Sigmoid colon (tissue), 7 donors: ENCODE measurements around the gene COPZ2. TPM values are rescaled to one million over a fixed set of nuclear protein-coding genes. Genes with fewer than 3 reads are reported as not detected.

ENCODE experiments used
- DNase-seq: peaks from one replicate; pipeline ENCODE4 v3.0.0-alpha.2; 2019
- H3K27ac ChIP-seq, 4 donors: fragments of 200-600 bp; sonication (generic); one replicate each; pipeline ENCODE4 v1.5.1; 2016 to 2019; ENCODE audit warnings: mild to moderate bottlenecking in 1 of 4
- H3K27me3 ChIP-seq, 3 donors: fragments of 200-600 bp; sonication (generic); one replicate each; pipeline ENCODE4 v1.5.1; 2019; ENCODE audit warnings: mild to moderate bottlenecking in 1 of 3
- H3K36me3 ChIP-seq, 4 donors: fragments of 200-600 bp; sonication (generic); one replicate each; pipeline ENCODE4 v1.5.1; 2016 to 2019
- H3K4me1 ChIP-seq, 4 donors: fragments of 200-600 bp; sonication (generic); one replicate each; pipeline ENCODE4 v1.5.1; 2017 to 2019
- H3K4me3 ChIP-seq, 4 donors: fragments of 200-600 bp; sonication (generic); one replicate each; pipeline ENCODE4 v1.5.1; 2017 to 2019; ENCODE audit warnings: mild to moderate bottlenecking in 2 of 4, moderate library complexity in 1 of 4
- H3K9me3 ChIP-seq, 4 donors: fragments of 200-600 bp in 3 of 4; sonication (generic) in 3 of 4; one replicate each; pipeline versions ENCODE4 v1.5.1 to v1.6.1; 2013 to 2019
- EP300 ChIP-seq, 4 donors: sonication (generic); formaldehyde crosslinking; IDR thresholded peaks; one replicate each; pipeline ENCODE4 v1.6.1; 2017; ENCODE audit warnings: antibody characterized with exemption in 4 of 4
- POLR2A ChIP-seq, 2 donors: fragments of 450-650 bp; IDR thresholded peaks; one replicate each; pipeline ENCODE4 v1.6.1; 2016; ENCODE audit warnings: antibody characterized with exemption in 2 of 2, mild to moderate bottlenecking in 2 of 2, moderate library complexity in 2 of 2
- POLR2AphosphoS5 ChIP-seq, 4 donors: sonication (generic); formaldehyde crosslinking; IDR thresholded peaks; one replicate each; pipeline ENCODE4 v1.6.1; 2017; ENCODE audit warnings: antibody characterized with exemption in 4 of 4
- WGBS, 2 donors: extraction: QIAGEN DNeasy Blood & Tissue Kit; methylation state at CpG; one replicate each; pipeline ENCODE4 v1.1.7; 2013; 5-methylcytosine and 5-hydroxymethylcytosine counted together
- intact Hi-C: fragments of 100-400 bp; cut with DNase I; formaldehyde crosslinking; loops from one replicate; pipeline ENCODE4 v1.15.1; 2023
- polyA plus RNA-seq, 3 donors: library from polyadenylated mRNA; stranded (reverse); fragments of 200-250 nt; gene quantifications; one replicate each; pipeline ENCODE4 v1.2.3, GENCODE V29; 2013
- total RNA-seq, 4 donors: library from RNA; depleted of rRNA; stranded (reverse); fragments of >200 nt; gene quantifications; one replicate each; pipeline ENCODE4 v1.1.0, GENCODE V29; 2016
- TF ChIP-seq, protein P1 (sequence below), 4 experiments: fragments of 450-650 bp in 3 of 4; fragments of 200-600 bp in 1 of 4; IDR thresholded peaks; one replicate each; pipeline ENCODE4 v1.5.1; 2016 to 2019; ENCODE audit warnings: antibody characterized with exemption in 4 of 4, mild to moderate bottlenecking in 3 of 4, moderate library complexity in 2 of 4
- donor health status: healthy with polysubstance abuse.
- donor health status: Bipolar disorder and iron deficiency.
- donor health status: healthy.

The COPZ2 gene
- total and polyA plus RNA-seq, 7 donors: 5.5 to 64.0 (median 52.3) TPM

DNA sequence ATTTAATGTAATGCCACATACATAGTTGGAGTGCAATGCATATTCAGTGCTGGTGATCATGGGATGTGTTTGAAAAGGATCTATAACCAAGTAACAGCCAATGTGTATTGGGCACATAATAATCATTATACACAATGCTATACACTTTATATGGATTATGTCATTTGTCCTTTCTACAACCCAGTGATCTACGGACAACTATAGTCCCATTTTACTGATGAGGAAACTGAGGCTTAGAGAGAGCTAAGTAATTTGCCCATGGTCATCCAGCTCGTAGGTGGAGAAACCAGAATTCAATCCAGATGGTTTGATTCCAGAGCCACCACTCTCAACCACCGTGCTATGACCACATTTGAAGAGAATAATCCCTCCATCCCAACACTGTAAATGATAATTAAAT is 27.4 kb downstream of the COPZ2 start:
- DNase-seq: no peak
- H3K27me3 ChIP-seq: peaks cover 4 to 72% (median 22%) of the 10 kb centered on the region in 3 donors
- H3K36me3 ChIP-seq: no peaks in the 10 kb centered on the region
- peaks cover 0 to 12% (median 11%) of the 10 kb centered on the region in 4 donors for H3K4me1 ChIP-seq
- intact Hi-C loops: no loop called here
- H3K27ac ChIP-seq: no peak overlapping the region
- H3K9me3 ChIP-seq: no peaks in the 10 kb centered on the region
- 82 to 88% methylated on average over 3 of the region's 3 CpGs for WGBS, 2 donors
- TF ChIP-seq, protein P1, sequence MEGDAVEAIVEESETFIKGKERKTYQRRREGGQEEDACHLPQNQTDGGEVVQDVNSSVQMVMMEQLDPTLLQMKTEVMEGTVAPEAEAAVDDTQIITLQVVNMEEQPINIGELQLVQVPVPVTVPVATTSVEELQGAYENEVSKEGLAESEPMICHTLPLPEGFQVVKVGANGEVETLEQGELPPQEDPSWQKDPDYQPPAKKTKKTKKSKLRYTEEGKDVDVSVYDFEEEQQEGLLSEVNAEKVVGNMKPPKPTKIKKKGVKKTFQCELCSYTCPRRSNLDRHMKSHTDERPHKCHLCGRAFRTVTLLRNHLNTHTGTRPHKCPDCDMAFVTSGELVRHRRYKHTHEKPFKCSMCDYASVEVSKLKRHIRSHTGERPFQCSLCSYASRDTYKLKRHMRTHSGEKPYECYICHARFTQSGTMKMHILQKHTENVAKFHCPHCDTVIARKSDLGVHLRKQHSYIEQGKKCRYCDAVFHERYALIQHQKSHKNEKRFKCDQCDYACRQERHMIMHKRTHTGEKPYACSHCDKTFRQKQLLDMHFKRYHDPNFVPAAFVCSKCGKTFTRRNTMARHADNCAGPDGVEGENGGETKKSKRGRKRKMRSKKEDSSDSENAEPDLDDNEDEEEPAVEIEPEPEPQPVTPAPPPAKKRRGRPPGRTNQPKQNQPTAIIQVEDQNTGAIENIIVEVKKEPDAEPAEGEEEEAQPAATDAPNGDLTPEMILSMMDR (IDR thresholded peaks at IDR 0.05): no peak
- TF ChIP-seq EP300 (IDR thresholded peaks at IDR 0.05) (no peak), POLR2AphosphoS5 (IDR thresholded peaks at IDR 0.05) (no peak), POLR2A (IDR thresholded peaks at IDR 0.05) (no peak)
- no peak overlapping the region for H3K4me3 ChIP-seq

DNA sequence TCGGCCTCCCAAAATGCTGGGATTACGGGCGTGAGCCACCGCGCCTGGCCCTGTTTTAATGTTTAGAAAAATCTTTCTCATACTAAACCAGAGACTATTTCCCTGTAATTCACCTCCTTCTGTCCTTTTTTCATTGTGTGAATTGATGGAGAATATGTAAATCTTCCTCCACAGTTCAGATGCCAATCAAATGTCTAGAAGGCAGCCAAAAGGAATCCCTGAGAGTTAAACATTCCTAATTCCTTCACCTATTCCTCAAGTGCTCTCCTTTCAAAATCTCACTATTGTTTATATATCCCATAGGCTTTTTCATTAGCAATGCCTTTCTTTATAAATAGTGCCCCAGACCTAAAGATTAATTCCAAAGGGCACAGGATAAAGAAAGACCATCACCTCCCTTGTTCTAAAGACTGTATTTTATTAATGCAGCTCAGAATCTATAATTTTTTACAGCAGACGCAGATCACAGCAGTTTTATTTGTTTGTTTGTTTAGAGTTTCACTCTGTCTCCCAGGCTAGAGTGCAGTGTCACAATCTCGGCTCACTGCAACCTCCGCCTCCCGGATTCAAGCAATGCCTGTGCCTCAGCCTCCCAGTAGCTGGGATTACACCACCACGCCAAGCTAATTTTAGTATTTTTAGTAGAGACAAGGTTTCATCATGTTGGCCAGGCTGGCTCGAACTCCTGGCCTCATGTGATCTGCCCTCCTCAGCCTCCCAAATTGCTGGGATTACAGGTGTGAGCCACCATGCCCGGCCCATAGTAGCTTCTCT is 30.5 kb downstream of the COPZ2 start:
- no peak overlapping the region for H3K27ac ChIP-seq
- intact Hi-C loops: no loop called here
- 83 to 88% methylated on average over 12 of the region's 12 CpGs for WGBS, 2 donors
- TF ChIP-seq POLR2A (IDR thresholded peaks at IDR 0.05) (no peak), POLR2AphosphoS5 (IDR thresholded peaks at IDR 0.05) (no peak), EP300 (IDR thresholded peaks at IDR 0.05) (no peak)
- TF ChIP-seq, protein P1 (IDR thresholded peaks at IDR 0.05): no peak
- H3K4me3 ChIP-seq: no peak overlapping the region
- H3K4me1 ChIP-seq: peaks cover 0 to 24% (median 17%) of the 10 kb centered on the region in 4 donors
- DNase-seq: no peak
- no peaks in the 10 kb centered on the region for H3K36me3 ChIP-seq
- H3K27me3 ChIP-seq: peaks cover 3 to 44% (median 12%) of the 10 kb centered on the region in 3 donors
- H3K9me3 ChIP-seq: no peaks in the 10 kb centered on the region

DNA sequence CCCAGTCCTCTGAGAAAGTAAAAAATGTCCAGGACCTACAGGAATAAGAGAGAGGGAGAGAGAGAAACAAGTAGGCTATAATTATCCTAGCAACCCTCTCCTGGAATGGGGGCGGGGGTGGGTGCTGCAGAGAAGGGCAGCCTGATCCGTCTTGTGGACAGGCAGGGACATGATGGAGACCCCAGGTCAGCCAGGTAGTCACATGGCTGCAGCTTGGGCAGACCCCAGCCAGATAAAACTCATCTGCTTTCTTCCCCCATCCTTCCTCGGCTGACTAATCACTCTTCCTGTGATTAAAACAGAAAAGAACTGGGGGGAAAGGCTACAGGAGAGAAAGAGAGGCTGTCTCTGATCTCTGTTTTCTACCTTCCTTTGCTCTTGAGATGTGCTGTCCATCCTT is 32.6 kb downstream of the COPZ2 start:
- 71 to 80% methylated on average over 3 of the region's 3 CpGs for WGBS, 2 donors
- Histone ChIP-seq H3K27ac (no peak overlapping the region), H3K9me3 (no peaks in the 10 kb centered on the region), H3K4me3 (no peak overlapping the region), H3K4me1 (peaks cover 0 to 22% (median 13%) of the 10 kb centered on the region in 4 donors), H3K36me3 (no peaks in the 10 kb centered on the region), H3K27me3 (peaks cover 0 to 23% (median 0%) of the 10 kb centered on the region in 3 donors)
- intact Hi-C loops: no loop called here
- TF ChIP-seq POLR2A (IDR thresholded peaks at IDR 0.05): no peak
- TF ChIP-seq, protein P1 (IDR thresholded peaks at IDR 0.05): no peak
- TF ChIP-seq EP300 (IDR thresholded peaks at IDR 0.05): no peak
- TF ChIP-seq POLR2AphosphoS5 (IDR thresholded peaks at IDR 0.05): no peak
- no peak for DNase-seq

DNA sequence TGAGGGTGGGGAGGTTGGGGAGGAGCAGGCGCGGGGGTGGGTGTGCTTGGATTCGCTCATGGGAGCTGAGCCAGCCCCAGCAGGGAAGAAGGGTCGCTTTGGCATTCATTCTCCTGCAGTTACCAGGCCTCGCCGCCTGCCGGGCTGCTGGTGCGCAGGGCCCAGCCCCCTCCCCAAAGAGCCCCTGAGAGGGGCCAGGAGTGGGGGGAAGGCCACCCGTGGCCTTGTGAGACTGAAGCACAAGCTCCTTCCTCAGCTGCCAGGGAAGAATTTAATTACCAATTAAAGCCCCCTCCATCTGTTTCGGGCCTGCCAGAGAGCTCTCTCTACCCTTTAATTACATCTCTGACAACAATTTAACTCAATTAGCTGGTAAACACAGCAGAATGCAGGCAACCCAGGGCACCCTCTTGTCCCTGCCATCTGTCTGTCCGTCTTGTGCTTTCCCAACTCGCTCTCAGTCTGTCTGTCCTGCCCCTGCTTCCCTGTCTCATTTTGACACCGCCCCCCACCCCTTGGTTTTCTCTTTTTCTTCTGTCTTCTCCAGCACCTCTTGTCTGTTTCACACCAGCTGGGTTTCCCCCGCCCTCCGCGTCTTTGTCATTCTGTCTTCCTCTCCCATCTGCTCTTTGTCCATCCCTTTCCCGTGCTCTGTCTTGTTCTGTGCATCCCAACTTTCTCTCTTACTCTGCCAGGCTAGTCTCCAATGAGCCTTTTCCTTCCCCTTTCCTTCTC is 34.0 kb downstream of the COPZ2 start:
- WGBS, 2 donors: 81 to 93% methylated on average over 17 of the region's 17 CpGs
- Histone ChIP-seq H3K4me3 (no peak overlapping the region), H3K4me1 (peaks cover 0 to 22% (median 13%) of the 10 kb centered on the region in 4 donors), H3K36me3 (no peaks in the 10 kb centered on the region), H3K9me3 (no peaks in the 10 kb centered on the region), H3K27ac (peak overlapping the region in 3 of 4 donors; percentile 53 to 64 (median 57)), H3K27me3 (peaks cover 0 to 10% (median 0%) of the 10 kb centered on the region in 3 donors)
- intact Hi-C loops: no loop called here
- no peak for DNase-seq
- TF ChIP-seq EP300 (IDR thresholded peaks at IDR 0.05) (no peak), POLR2AphosphoS5 (IDR thresholded peaks at IDR 0.05) (no peak)
- TF ChIP-seq, protein P1 (IDR thresholded peaks at IDR 0.05): no peak
